ENCODE measurements around the gene BSN.
A peak's percentile ranks its signal among the peaks of the same experiment; 100 is the strongest.
"Not testable (repeated sequence)": the region's sequence is repeated elsewhere in the genome, so short reads cannot be mapped to it uniquely, and the experiment has no call there.

Gene BSN

DNA sequence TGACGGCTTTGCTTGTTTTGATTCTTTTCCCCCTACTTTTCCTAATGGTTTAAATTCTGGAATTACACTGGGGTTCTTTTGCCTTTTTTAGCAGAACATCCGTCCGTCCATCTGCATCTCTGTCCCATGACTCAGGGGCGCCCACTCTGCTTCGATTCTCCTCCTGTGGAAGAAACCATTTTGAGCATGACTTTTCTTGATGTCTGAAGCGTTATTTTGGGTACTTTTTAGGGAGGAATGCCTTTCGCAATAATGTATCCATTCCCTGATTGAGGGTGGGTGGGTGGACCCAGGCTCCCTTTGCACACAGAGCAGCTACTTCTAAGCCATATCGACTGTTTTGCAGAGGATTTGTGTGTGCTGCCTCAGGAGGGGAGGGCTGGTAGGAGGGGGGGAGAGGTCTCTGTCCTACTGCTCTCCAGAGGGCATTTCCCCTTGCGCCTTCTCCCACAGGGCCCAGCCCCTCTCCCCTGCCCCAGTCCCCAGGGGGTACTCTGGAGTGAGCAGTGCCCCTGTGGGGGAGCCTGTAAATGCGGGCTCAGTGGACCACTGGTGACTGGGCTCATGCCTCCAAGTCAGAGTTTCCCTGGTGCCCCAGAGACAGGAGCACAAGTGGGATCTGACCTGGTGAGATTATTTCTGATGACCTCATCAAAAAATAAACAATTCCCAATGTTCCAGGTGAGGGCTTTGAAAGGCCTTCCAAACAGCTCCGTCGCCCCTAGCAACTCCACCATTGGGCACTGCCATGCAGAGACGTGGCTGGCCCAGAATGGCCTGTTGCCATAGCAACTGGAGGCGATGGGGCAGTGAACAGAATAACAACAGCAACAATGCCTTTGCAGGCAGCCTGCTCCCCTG, 19.5 kb upstream of the BSN start:
- no peak for DNase-seq

DNA sequence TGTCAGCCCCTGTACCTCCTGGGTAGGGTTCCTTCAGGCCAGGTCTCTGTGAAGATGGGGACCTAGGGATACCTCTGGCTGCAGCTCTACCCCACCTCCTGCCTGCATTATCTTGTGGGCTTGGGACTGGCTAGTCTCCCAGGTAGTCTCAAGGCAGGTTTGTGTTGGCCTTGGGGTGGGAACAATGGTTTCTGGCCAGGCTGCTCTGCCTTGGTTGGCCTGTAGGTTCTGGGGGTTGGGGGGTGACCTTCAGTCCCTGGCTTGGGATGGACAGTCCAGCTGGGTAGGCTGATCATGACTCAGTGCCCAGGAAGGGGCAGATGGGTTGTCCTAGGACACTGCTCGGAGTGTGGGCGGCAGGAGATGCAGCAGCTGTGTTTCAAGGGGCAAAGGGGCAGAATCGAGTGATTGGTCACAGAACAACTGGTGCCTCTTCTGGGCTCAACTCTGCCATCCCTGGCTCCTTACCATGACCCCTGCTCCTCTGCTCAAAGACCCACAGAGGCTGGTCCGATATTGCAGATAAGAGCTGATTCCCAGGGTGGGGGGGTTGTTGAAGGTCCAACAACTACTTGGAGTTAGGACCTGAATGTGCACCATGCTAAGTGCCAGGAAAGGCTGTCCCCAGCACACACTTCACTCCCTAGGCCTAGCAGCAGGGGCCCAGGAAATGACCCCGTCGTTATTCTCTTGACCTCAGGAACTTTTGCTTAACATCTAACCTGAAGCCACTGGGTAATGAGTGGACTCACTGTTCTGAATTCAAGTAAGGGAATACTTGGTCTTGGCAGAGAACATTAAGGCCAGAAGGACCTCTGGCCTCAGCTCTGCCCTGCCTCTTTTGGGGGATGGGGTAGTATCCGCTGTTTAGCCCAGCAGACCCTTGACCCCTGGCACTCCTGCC, 18.1 kb upstream of the BSN start:
- DNase-seq = no peak

DNA sequence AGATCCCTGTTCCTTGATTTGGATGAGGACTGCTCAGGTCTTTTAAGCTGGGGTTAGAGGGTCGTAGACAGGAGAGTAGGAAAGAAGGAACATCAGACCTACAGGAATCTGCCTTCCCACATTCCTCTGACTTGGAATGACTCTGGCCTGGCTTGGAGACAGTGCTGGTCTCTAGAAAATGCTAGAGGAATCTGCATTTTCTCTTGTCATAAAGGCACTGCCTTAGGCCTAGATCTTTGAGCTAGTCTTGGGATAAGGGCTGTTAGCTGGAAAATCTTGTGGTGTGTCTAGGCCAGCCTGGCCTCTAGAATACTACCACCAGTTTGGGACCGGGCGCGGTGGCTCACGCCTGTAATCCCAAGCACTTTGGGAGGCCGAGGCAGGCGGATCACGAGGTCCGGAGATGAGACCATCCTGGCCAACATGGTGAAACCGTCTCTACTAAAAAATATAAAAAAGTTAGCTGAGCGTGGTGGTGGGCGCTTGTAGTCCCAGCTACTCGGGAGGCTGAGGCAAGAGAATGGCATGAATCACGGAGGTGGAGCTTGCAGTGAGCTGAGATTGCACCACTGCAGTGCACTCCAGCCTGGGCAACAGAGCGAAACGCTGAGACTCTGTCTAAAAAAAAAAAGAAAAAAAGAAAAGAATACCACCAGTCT, 17.3 kb upstream of the BSN start:
- no peak for DNase-seq

DNA sequence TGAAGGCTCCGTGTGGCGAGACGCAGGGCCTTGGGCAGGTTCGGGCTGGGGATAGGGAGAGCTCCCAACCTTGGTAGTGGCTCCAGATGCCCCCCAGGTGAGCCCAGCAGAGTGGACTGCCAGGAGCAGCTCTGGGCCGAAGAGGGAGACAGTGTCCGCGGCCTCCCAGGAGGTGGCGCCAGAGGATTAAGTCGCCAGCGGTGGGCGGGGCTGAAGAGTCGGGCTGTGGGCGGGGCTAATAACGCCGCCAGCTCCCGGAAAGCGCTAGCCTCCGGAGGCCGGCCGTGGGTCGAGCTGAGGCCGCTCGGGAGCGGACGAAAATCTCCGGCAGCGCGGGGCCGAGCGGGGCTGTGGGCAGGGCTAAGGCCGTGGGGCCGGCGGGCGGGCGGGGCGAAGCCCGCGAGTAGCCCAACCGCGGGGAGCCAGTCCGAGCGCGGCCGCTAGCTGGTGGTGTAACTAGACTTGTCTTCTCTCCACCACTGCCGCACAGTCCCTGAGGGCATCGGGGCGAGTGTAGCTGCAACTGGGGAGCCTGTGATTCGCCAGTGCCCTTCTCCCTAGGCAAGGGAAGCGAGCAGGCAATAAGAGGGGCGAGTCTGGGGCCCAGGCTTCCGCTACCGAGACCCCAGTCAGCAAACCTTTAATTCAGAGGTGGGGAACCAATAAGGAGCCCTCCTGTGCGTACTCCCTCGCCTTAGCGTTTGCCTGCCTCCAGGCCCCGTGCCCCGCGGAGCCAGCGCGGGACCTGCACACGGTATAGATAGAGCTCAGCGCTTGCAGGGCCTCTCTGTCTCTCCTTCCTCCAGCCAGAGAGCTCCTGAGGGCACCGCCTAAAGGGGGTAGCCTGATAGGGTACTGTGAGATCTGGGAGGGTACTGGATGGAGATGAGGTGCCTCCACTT, 14.4 kb upstream of the BSN start:
- peak; percentile 91 for DNase-seq

DNA sequence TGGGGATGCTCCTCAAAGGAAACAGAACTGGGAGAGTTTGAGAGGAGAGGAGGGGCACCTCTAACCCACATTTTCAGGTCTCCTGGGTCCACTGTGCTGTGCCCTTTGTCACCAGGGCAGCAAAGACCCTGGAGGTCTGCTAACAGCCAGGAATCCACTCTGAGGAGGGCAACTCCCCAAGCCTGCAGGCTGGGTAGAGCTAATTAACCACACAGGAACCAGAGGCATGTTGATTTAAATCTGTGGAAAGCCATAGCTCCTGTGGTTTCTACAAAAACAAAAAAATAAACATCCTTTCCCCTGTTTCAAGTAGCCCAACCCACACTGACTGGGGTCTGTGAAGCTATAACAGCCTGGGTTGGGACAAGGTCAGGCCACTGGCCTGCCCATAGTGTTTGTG, 2.2 kb upstream of the BSN start:
- no peak for DNase-seq

DNA sequence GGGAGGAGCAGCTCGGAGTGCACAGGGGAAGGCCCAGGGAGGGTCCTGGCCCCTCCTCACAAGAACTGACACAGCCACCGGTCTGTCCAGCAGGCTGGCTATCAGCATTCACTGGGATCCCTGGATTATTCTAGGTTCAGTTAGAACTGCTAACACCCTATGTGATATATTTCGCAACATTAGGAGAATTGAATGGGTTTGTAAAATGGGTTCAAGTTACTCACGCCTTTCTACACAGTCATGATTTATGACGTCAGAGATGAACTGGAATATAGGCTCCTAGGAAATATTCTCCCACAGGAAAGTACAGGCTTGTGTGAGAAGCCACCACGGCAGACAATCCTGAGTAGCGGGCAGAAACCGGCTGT, 969 bp upstream of the BSN start:
- DNase-seq = no peak

DNA sequence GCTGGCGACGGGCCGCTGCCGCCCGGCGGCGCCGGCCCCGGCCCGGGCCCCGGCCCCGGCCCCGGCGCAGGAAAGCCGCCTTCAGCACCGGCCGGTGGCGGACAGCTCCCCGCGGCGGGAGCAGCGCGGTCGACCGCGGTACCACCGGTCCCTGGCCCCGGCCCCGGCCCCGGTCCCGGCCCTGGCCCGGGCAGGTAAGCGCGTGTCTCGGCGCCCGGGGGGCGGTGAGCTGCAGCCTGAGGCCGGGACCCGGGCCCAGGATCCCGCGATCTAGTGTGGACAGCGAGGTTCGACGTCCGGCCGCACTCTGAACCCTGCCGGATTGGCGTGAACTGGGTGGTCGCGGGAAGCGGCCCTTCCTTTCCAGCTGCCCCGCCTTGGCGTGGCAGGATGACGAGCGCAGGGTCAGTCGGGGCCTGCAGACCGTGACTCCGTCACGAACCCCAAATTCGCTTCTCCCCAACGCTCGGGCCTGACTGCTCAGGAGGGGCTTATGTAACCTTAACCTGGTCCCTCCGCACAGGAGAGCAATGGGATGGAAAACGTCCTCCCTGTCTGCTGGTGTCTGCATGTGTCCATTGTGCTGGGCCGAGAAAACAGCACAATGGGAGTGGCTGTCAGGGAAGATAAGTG, 472 bp downstream of the BSN start:
- no peak for DNase-seq

DNA sequence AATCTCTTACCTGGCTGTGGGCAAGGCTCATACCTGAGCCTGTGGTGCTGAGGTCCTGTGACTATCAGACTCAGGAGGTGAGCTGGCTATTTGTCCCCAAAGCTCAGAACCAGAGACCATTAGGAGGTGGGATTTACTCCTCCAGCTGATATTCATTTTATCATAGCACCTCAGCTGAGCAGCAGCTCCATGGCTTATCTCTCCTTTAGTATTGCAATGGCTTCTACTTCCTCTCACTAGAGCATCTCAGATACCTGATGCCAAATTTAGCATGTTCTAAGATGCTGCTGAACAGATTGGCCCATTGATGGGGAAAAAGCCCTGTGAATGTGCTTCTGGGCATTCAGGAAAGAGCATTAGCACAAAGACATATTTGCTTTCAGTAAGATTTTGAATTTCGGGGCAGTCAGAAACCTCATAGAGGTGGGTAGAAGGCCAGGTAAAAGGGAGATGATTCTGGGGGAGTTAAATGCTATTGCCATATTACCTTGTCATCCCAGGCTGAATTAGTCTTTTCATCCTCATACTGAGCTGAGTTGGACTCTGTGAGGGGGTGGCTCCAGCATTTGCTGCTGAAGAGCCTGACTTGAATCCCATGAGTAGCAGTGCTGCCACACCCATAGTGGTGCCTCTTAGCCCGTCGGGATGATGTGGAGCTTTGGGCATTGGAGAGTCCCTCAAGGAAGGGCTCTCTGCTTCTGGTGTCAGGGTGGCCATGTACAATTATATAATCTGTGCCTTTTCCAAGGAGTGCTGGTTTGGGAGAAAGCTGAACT, 2.4 kb downstream of the BSN start:
- no peak for DNase-seq

DNA sequence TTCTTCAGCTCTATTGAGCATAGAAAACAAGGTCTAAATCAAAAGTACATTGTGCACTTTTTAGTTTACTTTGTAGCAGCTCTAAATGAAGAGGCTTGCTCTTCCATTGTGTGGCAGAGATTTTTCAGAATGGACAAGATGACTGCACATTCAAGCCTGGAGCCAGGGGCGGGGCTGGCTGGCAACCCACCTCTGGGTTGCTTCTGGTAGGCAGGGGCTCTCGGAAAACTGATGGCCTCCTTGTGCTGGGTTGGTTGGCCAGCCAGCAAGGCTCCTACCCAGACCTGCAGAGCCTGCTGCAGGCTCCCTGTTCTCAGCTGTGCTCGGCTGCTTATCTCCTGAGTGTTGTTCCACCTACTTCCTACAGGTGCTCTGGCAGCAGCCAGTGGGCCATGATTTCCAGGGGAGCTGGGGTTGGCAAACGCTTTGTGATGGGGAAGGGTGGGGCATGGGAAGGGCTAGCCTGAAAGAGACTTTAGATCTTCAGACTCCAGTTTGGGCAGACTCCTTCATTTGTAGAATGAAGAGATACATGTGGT, 8.8 kb downstream of the BSN start:
- DNase-seq = no peak

DNA sequence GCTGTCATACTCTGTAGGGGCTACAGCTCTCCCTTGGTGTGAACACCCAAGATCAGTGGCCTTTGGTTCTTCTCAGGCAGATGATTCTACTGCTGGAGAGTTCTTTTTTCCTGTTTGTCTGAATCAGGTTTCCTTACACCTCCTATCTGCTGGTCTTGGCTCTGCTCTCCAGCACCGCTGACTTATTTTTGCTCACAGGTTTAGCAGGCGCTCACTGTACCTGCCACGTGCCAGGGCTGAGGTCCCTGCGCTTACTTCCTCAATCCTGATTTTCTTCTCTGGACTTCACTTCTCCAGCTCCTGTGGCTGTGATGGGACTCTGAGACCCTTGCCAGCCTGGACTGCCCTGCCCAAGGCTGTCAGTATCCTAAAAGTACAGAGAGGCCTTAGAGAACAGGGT, 9.5 kb downstream of the BSN start:
- DNase-seq = no peak

DNA sequence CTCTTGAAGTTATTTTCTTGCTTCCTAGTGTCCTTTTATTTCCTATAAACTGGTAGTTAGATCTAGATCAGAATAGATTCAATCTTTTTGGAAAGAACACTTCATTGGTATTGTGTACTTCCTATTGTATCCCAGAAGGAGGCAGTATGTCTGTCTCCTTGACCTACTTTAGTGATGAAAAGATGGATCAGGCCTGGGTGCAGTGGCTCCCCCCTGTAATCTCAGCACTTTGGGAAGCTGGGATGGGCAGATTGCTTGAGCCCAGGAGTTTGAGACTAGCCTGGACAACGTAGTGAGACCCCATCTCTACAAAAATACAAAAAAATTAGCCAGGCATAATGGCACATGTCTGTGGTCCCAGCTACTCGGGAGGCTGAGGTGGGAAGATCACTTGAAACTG, 12.0 kb downstream of the BSN start:
- no peak for DNase-seq

DNA sequence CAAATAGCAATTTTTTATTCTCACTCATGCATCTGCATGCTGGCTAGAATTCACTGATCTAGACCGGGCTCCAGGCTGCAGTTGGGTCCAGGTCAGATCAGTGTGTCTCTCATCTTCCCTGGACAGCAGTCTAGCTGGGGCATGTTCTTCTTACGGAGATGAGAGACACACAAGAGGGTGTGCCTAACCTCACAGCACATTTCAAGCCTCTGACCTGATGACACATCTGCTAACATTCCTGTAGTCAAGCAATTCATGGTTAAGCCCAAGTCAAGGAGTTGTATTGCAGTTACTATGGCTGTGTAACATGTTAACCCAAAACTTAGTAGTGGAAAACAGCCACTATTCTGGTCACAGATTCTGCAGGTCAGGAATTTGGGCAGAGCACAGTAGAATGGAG, 13.1 kb downstream of the BSN start:
- DNase-seq = no peak

DNA sequence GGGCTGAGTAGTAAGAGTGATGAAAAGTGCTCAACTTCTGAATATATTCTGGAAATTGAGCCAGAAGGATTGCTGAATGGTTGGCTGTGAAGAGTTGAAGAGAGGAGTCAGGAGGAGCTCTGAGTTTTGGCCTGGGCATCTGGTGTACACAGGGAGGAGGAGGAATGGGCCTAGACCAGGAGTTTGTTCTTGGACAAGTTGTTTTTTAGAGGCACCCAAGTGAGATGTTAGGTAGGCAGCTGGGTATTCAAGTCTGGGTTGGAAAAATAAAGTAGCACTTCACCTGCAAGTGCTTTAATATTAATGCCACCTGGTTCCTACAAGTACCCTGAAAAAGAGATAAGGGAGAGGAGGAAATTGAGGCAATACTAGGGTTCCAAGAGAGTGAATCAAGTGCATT, 14.7 kb downstream of the BSN start:
- DNase-seq = no peak

DNA sequence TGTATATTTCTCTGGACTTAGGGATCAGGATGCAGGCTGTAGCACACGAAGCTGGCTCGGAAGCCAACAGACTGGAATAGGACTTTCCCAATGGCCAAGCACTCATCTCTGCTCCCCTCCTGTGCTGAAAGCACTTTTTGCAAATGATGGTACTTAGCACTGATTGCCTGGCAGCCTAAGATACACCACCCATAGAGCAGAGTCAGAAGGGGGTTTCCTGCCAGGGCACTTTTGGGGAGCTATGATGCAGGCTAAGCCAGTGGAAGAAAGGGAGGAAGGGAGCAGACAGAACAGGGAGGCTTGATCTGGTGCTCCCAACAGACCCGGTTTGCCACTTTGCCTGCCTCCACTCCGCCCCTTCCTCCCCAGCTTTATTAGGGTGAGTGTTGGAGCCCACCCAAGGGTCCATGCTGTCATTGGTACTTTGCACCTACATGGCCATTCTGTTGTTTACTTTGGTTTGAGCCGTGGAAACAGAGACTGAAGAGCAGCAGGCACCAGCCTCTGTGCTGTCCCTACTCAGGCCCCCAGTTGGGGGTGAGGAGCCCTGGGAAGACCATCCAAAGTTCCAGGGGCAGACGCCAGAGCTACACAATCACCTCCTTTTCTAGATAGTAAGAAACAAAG, 15.9 kb downstream of the BSN start:
- DNase-seq = no peak

DNA sequence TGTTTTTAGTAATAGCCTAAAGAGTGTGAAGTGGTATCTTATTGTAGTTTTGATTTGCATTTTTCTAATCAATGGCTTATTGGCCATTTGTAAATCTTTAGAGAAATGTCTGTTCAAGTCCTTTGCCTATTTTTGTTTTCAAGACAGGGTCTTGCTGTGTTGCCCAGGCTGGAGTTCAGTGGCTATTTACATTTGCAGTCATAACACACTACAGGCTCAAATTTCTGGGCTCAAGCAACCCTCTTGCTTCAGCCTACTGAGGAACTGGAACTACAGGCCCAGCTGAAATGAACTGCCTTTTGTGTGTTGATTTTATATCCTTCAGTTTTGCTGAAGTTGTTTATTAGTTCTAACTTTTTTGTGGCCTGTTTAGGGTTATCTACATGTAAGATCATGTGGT, 27.9 kb downstream of the BSN start:
- DNase-seq = no peak

DNA sequence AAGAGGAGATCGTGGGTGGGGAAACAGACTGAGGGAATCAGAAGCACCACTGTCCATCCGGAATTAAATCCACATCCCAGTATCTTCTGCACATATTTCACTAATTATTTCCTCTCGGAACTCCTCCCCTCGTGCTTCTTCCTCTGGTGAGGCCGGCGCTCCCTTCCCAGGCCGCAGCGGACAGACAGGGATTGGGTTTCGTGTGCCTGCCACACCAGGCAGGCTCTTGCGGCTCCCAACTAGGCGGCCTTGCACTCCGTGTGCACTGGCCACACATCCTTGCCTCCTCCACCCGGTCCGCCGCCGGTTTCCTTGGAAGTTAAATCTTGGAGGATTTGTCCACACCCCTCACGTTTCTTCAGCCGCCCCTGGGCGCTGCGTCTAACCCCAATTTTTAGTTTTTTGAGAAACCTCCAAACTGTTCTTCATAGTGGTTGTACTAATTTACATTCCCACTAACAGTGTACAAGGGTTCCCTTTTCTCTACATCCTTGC, 31.0 kb downstream of the BSN start:
- not testable (repeated sequence) for DNase-seq

DNA sequence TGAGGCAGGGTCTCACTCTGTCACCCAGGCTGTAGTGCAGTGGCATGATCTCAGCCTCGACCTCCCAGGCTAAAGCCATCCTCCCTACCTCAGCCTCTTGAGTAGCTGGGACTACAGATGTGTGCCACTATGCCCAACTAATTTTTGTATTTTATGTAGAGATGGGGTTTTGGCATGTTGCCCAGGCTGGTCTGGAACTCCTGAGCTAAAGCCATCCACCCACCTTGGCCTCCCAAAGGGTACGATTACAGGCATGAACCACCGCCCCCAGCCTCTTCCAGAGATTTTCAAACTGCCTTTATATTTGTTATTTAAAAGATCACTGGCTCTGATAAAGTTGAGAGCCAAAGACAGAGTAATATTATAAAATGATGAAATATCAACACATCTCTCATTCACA, 37.3 kb downstream of the BSN start:
- no peak for DNase-seq

DNA sequence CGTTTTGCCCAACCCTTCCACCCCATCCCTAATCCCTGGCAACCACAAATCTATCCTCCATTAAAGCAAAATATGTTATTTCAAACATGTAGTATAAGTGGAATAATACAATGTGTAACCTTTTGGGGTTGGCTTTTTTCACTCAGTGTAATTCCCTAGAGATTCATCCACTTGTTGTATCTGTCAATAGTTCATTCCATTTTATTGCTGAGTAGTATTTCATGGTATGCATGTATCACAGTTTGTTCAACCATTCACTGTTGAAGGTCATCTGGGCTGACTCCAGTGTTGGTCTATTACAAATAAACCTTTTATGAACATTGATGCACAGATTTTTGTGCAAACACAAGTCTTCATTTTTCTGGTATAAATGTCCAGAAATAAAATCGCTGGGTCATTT, 38.8 kb downstream of the BSN start:
- no peak for DNase-seq

DNA sequence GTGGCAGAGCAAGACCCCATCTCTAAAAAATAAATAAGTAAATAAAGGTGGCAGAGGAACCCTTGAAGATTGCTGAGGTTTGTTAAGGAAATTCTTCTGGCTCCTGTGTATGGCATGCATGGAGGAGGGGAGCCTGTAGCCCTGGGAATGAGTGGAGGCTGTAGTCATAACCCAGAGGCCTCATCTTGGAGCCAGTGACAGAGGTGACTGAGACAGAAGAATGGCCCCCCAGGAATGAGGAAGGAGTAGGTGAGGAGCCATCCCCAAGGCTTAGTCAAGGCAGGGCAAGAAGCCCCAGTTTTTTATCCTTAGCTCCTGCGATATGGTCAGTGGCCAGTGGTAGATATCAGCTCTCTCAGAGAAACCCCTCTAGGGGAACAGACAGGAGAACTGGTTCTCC, 46.5 kb downstream of the BSN start:
- DNase-seq = no peak

DNA sequence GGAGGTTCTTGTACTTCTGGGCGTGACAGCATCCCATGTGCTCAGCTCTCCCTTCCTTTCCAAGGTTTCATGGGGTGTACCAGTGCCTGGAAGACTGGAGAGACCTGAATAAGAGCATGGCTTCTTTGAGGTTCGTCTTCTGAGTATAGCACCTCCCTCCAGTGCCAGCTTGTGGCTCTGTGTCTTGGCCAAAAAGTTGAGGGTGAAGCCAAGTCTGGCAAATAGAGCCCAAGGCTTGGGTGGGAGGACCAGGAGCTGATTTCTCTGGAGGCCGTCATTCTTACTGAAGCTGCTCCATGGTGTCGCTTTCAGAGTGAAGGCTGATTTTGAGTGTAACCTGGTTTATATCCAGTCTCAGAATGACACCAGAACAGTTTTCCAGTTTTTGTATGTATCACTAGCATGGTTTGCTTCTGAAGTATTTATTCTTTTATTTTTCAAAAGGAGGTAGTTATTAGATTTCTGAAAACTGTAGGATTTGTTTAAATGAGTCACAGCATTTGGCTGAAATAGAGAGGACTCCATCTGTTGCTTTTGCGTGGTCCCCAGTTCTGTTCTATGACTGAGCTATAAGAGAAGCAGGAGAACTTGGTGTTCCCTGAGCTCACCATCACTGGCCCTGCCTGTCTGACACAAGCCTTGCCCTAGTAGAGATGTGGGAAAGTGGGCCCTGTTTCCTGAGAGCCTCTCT, 47.2 kb downstream of the BSN start:
- DNase-seq = no peak

All from CD4-positive, alpha-beta T cell treated with Interleukin-17A for 1 hour (primary cell).